K562 (cell line): Measurements from ENCODE around the gene SLC34A1. TPM values are rescaled to one million over a fixed set of nuclear protein-coding genes. Genes with fewer than 3 reads are reported as not detected.
A peak's percentile ranks its signal among the peaks of the same experiment; 100 is the strongest.

Experiments used
- ARHGAP35 ChIP-seq: fragments of 450-650 bp; IDR thresholded peaks from 2 replicates; pipeline ENCODE4 v1.6.1; 2018; ENCODE audit not compliant: partially characterized antibody
- ARID3A ChIP-seq: IDR thresholded peaks from 2 replicates; pipeline ENCODE4 v1.6.1; 2012; ENCODE audit warnings: low read depth, low read length, improper control_type of control experiment, borderline replicate concordance
- BDP1 ChIP-seq: IDR thresholded peaks from 3 replicates; pipeline ENCODE4 v1.6.1; 2011; ENCODE audit not compliant: insufficient read length, insufficient read depth
- CREB3 ChIP-seq: fragments of 450-650 bp; conservative IDR thresholded peaks from 2 replicates; pipeline ENCODE4 v1.6.1; 2016; ENCODE audit warnings: missing genetic modification characterization, low read depth, mild to moderate bottlenecking, missing compliant biosample characterization, moderate library complexity
- CREB5 ChIP-seq: fragments of 250-450 bp; sonication (Bioruptor Pico); IDR thresholded peaks from 2 replicates; pipeline ENCODE4 v1.5.0; 2020; ENCODE audit warnings: mild to moderate bottlenecking
- CREBBP ChIP-seq: IDR thresholded peaks from one replicate; pipeline ENCODE4 v1.6.1; 2012; ENCODE audit warnings: low read depth, mild to moderate bottlenecking, control low read depth, inconsistent platforms, low read length
- DACH1 ChIP-seq: fragments of 450-650 bp; IDR thresholded peaks from 2 replicates; pipeline ENCODE4 v1.6.1; 2018; ENCODE audit not compliant: partially characterized antibody
- DIDO1 ChIP-seq: fragments of 450-650 bp; IDR thresholded peaks from 2 replicates; pipeline ENCODE4 v1.6.1; 2016; ENCODE audit warnings: low read depth, missing biosample characterization, missing genetic modification characterization
- ESRRA ChIP-seq: fragments of 450-650 bp; IDR thresholded peaks from 2 replicates; pipeline ENCODE4 v1.6.1; 2014; ENCODE audit warnings: low read depth, mild to moderate bottlenecking, moderate library complexity, borderline replicate concordance
- FOSL1 ChIP-seq: fragments of 200-800 bp; sonication (Bioruptor generic); conservative IDR thresholded peaks from 2 replicates; pipeline ENCODE4 v1.6.1; 2016; ENCODE audit warnings: missing genetic modification characterization, missing compliant biosample characterization
- KDM1A ChIP-seq, 2 experiments: fragments of 450-650 bp; IDR thresholded peaks; 2 replicates each; pipeline ENCODE4 v1.6.1; 2016; ENCODE audit warnings: mild to moderate bottlenecking in 2 of 2
- KLF16 ChIP-seq: IDR thresholded peaks from 2 replicates; pipeline ENCODE4 v1.6.1; 2016; ENCODE audit warnings: antibody characterized with exemption
- MITF ChIP-seq: IDR thresholded peaks from 2 replicates; pipeline ENCODE4 v1.6.1; 2014; ENCODE audit warnings: antibody characterized with exemption
- RBM25 ChIP-seq: fragments of 200-400 bp; formaldehyde crosslinking; IDR thresholded peaks from 2 replicates; pipeline ENCODE4 v1.6.1; 2018; ENCODE audit warnings: low read length, low read depth, moderate library complexity; ENCODE audit not compliant: severe bottlenecking
- SMARCB1 ChIP-seq: IDR thresholded peaks from 2 replicates; pipeline ENCODE4 v1.6.1; 2011; ENCODE audit warnings: improper control_type of control experiment, low read depth; ENCODE audit not compliant: insufficient read length
- SRSF9 ChIP-seq: fragments of 200-400 bp; formaldehyde crosslinking; IDR thresholded peaks from 2 replicates; pipeline ENCODE4 v1.6.1; 2017; ENCODE audit warnings: low read depth, low read length, borderline replicate concordance
- TCF15 ChIP-seq: fragments of 250-450 bp; sonication (Bioruptor Pico); IDR thresholded peaks from 2 replicates; pipeline ENCODE4 v1.8.0; 2022; ENCODE audit warnings: moderate library complexity, mild to moderate bottlenecking, inconsistent platforms
- U2AF1 ChIP-seq: fragments of 200-400 bp; formaldehyde crosslinking; optimal IDR thresholded peaks from 2 replicates; pipeline ENCODE3; 2017; ENCODE audit warnings: mild to moderate bottlenecking, low read depth, low read length, moderate library complexity
- ZBTB8A ChIP-seq: fragments of 450-650 bp; IDR thresholded peaks from 2 replicates; pipeline ENCODE4 v1.6.1; 2018; ENCODE audit warnings: mild to moderate bottlenecking, moderate library complexity; ENCODE audit not compliant: partially characterized antibody
- ZFPM2 ChIP-seq: fragments of 250-450 bp; sonication (Bioruptor Pico); IDR thresholded peaks from 2 replicates; pipeline ENCODE4 v1.5.1; 2022; ENCODE audit warnings: mild to moderate bottlenecking
- ZNF232 ChIP-seq: sonication (generic); formaldehyde crosslinking; IDR thresholded peaks from 2 replicates; pipeline ENCODE4 v1.8.0; 2022; ENCODE audit warnings: mild to moderate bottlenecking, missing genetic modification reagents
- ZNF436 ChIP-seq: fragments of 250-450, 450-650 bp; sonication (Bioruptor Pico); formaldehyde crosslinking; IDR thresholded peaks from 2 replicates; pipeline ENCODE4 v1.7.0; 2020; ENCODE audit warnings: mild to moderate bottlenecking
- ZNF507 ChIP-seq: conservative IDR thresholded peaks from 2 replicates; pipeline ENCODE4 v1.6.1; 2017; ENCODE audit warnings: missing genetic modification characterization, missing compliant biosample characterization
- polyA plus RNA-seq, 8 experiments: library from polyadenylated mRNA; depleted of rRNA in 4 of 8; stranded (reverse) in 5 of 8; unstranded in 3 of 8; fragments of >200 nt; fragmentation: Nextera tagmentation in 2 of 8; fragmentation: Illumina TruSeq in 1 of 8; extraction: Ambion mirVana in 2 of 8; extraction: Trizol in 1 of 8; gene quantifications; 2 replicates each; pipeline versions ENCODE4 v1.2.1 to v1.2.3, GENCODE V29; 2011 to 2014; ENCODE audit warnings: inconsistent platforms in 1 of 8, missing spikeins in 1 of 8
- total RNA-seq, 7 experiments: library from RNA; depleted of rRNA in 6 of 7; stranded (reverse); fragments of >200 nt in 6 of 7; fragmentation: Illumina TruSeq in 2 of 7; extraction: Trizol in 2 of 7; gene quantifications; 2 replicates each; pipeline versions ENCODE4 v1.2.1 to v1.2.3, GENCODE V29; 2011 to 2021; ENCODE audit warnings: low replicate concordance in 1 of 7

Gene SLC34A1
- total and polyA plus RNA-seq, 9 of the 15 experiments (the other 6 are each of a cell fraction or from before 2014, with no cell fraction given), result not detected

- TF ChIP-seq ZBTB8A, result no peak
- no peak for TF ChIP-seq SMARCB1
- no peak for TF ChIP-seq ZNF507
- TF ChIP-seq ARHGAP35, result no peak
- TF ChIP-seq CREB3 (tag), result no peak
- peak; percentile 99 for TF ChIP-seq RBM25
- TF ChIP-seq KDM1A (IDR thresholded peaks at IDR 0.05), result peak; percentile 95 to 97
- peak; percentile 4; the same call in 1 of the 2 replicates for TF ChIP-seq FOSL1 (tag)
- TF ChIP-seq ZNF232 (CRISPR knock-in tag), result no peak
- TF ChIP-seq ZNF436, result no peak
- no peak for TF ChIP-seq BDP1
- no peak for TF ChIP-seq DIDO1 (tag)
- TF ChIP-seq DACH1, result peak; percentile 35
- TF ChIP-seq ZFPM2 (CRISPR knock-in tag), result no peak
- no peak for TF ChIP-seq MITF
- TF ChIP-seq KLF16, result no peak
- TF ChIP-seq ESRRA, result 0 out of 2 replicates have a peak, but pooled peaks have one; percentile 8
- TF ChIP-seq TCF15 (CRISPR knock-in tag), result no peak
- TF ChIP-seq CREBBP, result no peak
- no peak for TF ChIP-seq CREB5
- no peak for TF ChIP-seq ARID3A
- TF ChIP-seq SRSF9, result no peak
- no peak for TF ChIP-seq U2AF1
Measured at GRCh38 chr5:177363565-177363964, 20.7 kb upstream of the SLC34A1 start (continued).
